Natural killer cell treated with Interleukin-12 subunit alpha and Interleukin-12 subunit beta and Interleukin-15 and Interleukin-18, amount 100 ng/mL, for 72 hours (primary cell): ENCODE measurements around the gene CCDC178. TPM values are rescaled to one million over a fixed set of nuclear protein-coding genes. Genes with fewer than 3 reads are reported as not detected.

Experiments used
- ATAC-seq, 2 donors: fragments of 150-1000 bp; cut with Tn5 transposase in 1 of 2; sonication (Bioruptor Pico), chemical (Tn5 transposase) in 1 of 2; 2 replicates each; pipeline ENCODE4 v1.10.0; 2021
- DNase-seq: peaks from one replicate; pipeline ENCODE4 v3.0.0; 2022; ENCODE audit warnings: low spot score
- H3K27ac Mint-ChIP-seq, 2 donors: 1 replicate in 1 of 2; 2 replicates in 1 of 2; pipeline ENCODE4 v1.8.0; 2022; ENCODE audit warnings: mixed read lengths in 2 of 2, mild to moderate bottlenecking in 1 of 2, moderate library complexity in 1 of 2
- H3K27me3 Mint-ChIP-seq, 2 donors: 1 replicate in 1 of 2; 2 replicates in 1 of 2; pipeline ENCODE4 v1.8.0; 2022; ENCODE audit warnings: mixed read lengths in 2 of 2
- H3K36me3 Mint-ChIP-seq: one replicate; pipeline ENCODE4 v1.8.0; 2022; ENCODE audit warnings: mixed read lengths
- H3K4me1 Mint-ChIP-seq, 2 donors: 1 replicate in 1 of 2; 2 replicates in 1 of 2; pipeline ENCODE4 v1.8.0; 2022; ENCODE audit warnings: low read depth in 2 of 2, mixed read lengths in 2 of 2, mild to moderate bottlenecking in 1 of 2
- H3K4me3 Mint-ChIP-seq: one replicate; pipeline ENCODE4 v1.8.0; 2022; ENCODE audit warnings: mixed read lengths
- H3K9me3 Mint-ChIP-seq: 2 replicates; pipeline ENCODE4 v1.8.0; 2022; ENCODE audit warnings: mixed read lengths
- total RNA-seq, 2 donors: library from RNA; stranded (reverse); gene quantifications; one replicate each; pipeline ENCODE4 v1.2.3, GENCODE V29; 2022

The CCDC178 gene, protein sequence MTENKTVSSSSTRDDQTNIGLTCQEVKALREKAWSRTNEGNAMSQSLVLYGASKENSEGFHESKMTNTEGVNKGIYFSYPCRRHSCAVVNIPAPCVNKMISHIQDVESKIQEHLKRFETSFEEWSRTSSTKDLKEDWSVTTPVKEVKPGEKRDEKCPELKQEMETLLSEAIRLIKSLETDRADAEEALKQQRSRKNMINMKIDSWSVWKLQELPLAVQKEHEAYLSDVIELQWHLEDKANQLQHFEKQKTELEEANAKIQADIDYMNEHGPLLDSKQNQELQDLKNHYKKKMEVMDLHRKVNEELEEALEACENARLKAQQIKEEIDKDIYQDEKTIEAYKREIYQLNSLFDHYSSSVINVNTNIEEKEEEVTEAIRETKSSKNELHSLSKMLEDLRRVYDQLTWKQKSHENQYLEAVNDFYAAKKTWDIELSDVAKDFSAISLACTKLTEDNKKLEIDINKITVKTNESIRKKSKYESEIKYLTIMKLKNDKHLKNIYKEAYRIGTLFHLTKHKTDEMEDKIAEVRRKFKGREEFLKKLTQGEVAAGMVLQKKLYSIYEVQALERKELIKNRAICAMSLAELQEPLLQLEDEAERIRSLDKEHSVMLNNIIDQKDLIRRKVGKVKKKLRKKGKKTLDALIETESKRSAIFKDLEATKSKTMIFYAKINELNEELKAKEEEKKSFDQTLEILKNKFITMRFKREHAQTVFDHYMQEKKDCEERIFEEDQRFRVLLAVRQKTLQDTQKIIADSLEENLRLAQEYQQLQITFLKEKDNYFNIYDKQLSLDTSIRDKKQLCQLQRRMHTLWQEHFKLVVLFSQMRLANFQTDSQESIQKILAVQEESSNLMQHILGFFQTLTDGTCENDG
- total RNA-seq = not detected

DNA sequence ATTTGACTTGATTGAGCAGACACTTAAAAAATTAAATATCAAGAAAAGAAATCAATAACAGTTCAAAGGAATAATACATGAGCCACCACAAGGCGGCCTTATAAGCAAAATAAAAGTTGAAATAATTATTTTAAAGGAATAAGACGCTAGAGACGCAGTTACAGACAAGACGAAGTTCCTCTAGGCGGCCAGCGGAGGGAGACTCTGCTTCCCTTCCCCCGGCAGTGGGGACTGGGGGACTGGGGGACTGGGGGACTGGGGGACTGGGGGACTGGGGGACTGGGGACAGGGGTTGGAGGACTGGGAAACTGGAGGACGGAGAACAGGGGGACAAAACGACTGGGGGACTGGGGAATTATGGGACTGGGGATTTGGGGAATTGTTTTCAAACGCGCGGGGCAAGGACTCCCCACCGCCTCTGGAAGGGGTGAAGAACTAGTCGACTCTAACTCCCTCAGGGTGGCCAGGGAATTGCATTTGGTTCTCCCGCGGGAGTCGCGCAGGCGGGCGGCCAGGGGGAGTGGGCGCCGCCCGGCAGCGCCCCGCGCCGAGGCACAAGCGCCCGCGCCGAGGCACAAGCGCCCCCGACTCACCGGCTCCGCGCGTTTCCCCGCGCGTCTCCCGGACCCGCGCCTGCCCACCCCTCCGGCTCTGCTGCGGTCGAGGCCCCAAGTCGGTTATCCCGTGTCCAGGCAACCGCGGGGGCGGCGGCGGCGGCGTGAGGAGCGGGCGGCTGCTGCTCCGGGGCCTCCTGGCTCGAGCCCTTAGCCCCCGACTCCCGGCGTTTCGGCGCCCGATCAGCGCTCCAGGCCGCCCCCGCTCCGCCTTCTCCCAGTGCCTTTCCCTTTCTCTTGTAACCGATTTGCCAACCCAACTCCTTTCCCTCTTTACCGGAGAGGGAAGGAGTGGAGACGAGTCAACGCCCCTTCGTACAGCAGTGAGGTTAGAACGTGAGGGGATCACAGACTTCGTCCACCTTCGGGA, at the start of gene CCDC178:
CCDC178 (minus strand) TSS at position 662 of the 984 bp plus-strand sequence. CDS start 28,633 bp downstream, outside the sequence.
- peaks cover 9 to 11% of the 10 kb centered on the region in 2 donors for H3K27me3 Mint-ChIP-seq
- peaks cover 4% of the 10 kb centered on the region for H3K9me3 Mint-ChIP-seq
- H3K4me3 Mint-ChIP-seq = no peak within 1 kb of the TSS
- no peak within 1 kb of the TSS for H3K27ac Mint-ChIP-seq
- ATAC-seq (no peak), DNase-seq (no peak)
- H3K36me3 Mint-ChIP-seq = peaks cover 10% of the 10 kb centered on the region
- no peaks in the 10 kb centered on the region for H3K4me1 Mint-ChIP-seq

DNA sequence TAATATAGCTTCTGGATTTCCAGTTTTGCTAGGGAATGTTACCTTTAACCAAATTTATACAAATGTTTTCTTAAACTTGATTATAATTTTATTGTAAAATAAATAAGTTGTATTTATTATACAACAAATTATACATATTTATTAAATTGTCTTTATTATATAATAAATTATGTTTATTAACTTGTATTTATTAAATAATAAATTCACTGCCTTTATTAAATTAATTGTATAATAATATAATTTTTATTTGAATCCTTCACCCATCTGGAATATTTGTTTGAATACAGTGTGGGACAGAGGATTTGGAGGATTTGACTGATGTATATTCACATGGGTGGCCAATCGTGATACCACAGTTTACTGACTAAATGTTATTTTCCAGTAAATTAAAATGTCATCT, 43.4 kb upstream of the CCDC178 start:
- Mint-ChIP-seq H3K27me3 (no peaks in the 10 kb centered on the region), H3K36me3 (no peaks in the 10 kb centered on the region), H3K4me3 (no peak overlapping the region), H3K4me1 (no peaks in the 10 kb centered on the region), H3K9me3 (peaks cover 7% of the 10 kb centered on the region), H3K27ac (no peak overlapping the region)
- DNase-seq (no peak), ATAC-seq (no peak)

DNA sequence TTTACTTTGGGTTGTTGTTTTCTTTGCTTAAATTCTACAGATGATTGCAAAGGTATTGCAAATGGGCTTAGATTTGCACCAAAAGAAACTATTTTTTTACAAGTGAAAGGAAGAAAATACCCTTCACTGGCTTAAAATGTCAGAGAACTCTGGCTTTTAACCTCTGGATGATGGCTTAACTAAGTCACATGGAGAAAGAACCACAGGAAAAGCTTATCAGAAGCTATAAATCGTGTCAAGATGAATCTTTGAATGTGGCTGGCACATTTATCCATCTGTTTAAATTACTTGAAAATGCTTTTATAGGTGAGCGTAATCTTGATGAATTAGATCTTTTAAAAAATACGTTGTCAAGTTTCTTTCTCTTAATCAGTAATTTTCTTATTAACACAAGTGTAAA, 32.0 kb upstream of the CCDC178 start:
- Mint-ChIP-seq H3K27ac (no peak overlapping the region), H3K4me1 (no peaks in the 10 kb centered on the region), H3K27me3 (no peaks in the 10 kb centered on the region), H3K4me3 (no peak overlapping the region), H3K9me3 (peaks cover 5% of the 10 kb centered on the region), H3K36me3 (no peaks in the 10 kb centered on the region)
- DNase-seq = no peak
- no peak for ATAC-seq

DNA sequence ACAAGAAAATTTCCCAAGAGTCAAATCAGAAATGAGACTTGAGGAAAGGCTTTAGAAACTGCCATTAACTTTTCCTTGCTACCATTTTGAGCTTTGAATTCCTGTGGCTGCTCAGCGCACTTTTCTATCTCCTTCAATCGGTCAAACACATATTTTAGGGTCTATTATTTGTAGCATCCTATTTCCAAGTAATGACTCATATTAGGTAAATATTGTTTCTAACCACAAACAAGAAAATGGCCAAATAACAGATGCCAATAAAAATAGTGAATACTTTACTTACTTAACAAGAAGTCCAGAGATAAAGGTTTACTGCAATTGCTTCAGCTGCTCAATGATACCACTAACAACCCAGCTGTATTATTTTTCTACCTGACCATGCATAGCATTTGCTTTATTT, 29.7 kb upstream of the CCDC178 start:
- peaks cover 10% of the 10 kb centered on the region for H3K9me3 Mint-ChIP-seq
- no peaks in the 10 kb centered on the region for H3K27me3 Mint-ChIP-seq
- H3K4me3 Mint-ChIP-seq = no peak overlapping the region
- H3K27ac Mint-ChIP-seq = no peak overlapping the region
- DNase-seq (no peak), ATAC-seq (no peak)
- no peaks in the 10 kb centered on the region for H3K36me3 Mint-ChIP-seq
- H3K4me1 Mint-ChIP-seq = no peaks in the 10 kb centered on the region

DNA sequence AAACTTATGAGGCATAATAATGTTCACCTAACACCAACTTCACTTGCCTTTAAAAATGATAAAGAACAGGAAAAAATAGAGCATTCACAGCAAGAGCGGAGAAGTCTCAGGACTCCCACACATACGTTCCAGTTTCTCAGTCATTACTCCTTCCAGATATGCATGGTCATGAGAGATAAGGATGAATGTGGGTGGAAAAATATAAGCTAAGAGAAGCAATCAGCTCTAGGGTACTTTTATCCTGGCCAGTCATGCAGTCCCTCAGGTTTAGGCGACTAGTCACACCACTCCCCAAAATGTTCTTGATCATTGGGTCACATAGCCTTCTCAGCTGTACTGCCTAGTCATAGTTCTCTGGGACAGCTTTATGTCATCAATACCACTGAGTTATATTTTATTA, 29.2 kb upstream of the CCDC178 start:
- no peaks in the 10 kb centered on the region for H3K36me3 Mint-ChIP-seq
- DNase-seq = no peak
- H3K4me3 Mint-ChIP-seq = no peak overlapping the region
- no peaks in the 10 kb centered on the region for H3K27me3 Mint-ChIP-seq
- no peak overlapping the region for H3K27ac Mint-ChIP-seq
- H3K9me3 Mint-ChIP-seq = peaks cover 12% of the 10 kb centered on the region
- H3K4me1 Mint-ChIP-seq = no peaks in the 10 kb centered on the region
- no peak for ATAC-seq

DNA sequence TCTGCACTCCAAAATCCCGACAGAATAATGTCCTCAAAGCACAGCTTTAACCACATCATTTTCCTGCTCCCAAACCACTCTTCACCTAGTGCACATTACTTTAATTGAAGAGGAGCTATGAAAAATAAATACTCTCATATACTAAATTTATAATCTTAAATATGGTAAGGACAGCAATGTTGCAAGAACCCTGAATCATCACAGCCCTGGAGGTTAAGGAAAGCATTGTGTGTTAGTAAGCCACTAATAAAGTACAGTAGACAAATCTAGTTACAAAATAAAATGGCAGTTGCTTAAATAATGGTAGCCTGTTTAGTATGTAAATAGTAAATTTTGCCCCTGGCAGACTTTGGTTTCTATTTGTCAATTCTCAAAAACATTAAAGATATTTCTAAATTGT, 27.0 kb upstream of the CCDC178 start:
- H3K27ac Mint-ChIP-seq = no peak overlapping the region

DNA sequence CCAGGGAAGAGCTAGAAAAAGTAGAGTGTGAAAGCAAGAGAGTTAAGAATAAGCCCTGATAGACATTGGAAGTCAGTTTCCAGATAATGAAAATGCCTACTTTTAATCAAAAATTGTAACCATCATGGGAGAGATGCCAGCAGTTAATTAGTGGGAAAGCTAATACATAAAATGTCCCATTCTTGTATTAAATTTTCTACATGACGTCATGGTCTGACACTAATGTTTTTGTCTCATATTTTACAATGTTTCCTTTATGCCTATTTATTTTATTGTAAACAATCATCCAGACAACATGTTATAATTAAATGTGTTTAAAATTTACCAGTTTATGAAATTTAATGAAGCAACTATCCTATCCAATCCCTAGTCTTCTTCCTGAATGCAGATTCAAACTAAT, 26.3 kb upstream of the CCDC178 start:
- Mint-ChIP-seq H3K4me3 (no peak overlapping the region), H3K4me1 (no peaks in the 10 kb centered on the region), H3K27me3 (no peaks in the 10 kb centered on the region), H3K27ac (no peak overlapping the region), H3K9me3 (peaks cover 12% of the 10 kb centered on the region), H3K36me3 (no peaks in the 10 kb centered on the region)
- ATAC-seq = no peak
- no peak for DNase-seq

More for the DNA sequence above, 27.0 kb upstream of the CCDC178 start:
- H3K9me3 Mint-ChIP-seq = peaks cover 9% of the 10 kb centered on the region
- no peaks in the 10 kb centered on the region for H3K36me3 Mint-ChIP-seq
- H3K4me3 Mint-ChIP-seq = no peak overlapping the region
- ATAC-seq (no peak), DNase-seq (no peak)
- no peaks in the 10 kb centered on the region for H3K4me1 Mint-ChIP-seq
- no peaks in the 10 kb centered on the region for H3K27me3 Mint-ChIP-seq

DNA sequence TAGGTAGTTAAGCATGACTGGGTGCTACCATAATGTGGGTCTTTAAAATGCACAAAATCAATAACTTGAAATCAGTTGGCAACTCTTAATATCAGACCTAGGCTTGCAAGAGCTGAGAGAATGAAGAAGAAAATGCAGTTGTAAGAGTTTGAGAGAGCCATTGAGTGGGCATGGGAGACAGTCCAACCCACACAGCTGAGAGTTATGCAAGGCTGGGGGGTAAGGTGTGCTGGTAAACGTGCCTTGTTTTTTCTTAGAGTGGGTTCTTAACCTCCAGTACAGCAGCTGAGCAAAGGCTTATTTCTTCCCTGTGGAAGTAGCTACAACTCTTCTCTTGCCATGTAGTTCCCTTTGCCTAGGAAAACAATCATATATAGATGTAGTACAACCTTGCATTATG, 20.2 kb upstream of the CCDC178 start:
- Mint-ChIP-seq H3K27ac (no peak overlapping the region), H3K4me1 (no peaks in the 10 kb centered on the region), H3K36me3 (no peaks in the 10 kb centered on the region), H3K9me3 (peaks cover 23% of the 10 kb centered on the region), H3K4me3 (no peak overlapping the region), H3K27me3 (no peaks in the 10 kb centered on the region)
- ATAC-seq = no peak
- no peak for DNase-seq

DNA sequence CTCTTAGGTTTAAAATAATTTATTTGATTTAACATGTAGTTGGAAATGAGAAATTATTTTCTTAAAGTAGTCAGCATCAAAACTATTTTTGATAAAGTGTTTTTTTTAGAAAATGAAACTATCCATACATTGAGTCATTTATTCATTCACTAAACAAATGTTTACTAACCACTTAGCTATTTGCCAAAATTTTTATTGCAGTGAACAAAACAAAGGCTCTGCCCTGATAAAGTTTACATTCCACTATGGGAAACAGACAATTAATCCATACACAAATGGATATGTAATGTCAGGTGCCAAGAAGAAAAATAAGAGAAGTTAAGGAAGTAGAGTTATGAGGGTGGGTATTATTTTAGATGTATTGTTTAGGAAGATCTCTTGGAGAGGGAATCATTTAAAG, 19.1 kb upstream of the CCDC178 start:
- Mint-ChIP-seq H3K27ac (no peak overlapping the region), H3K9me3 (peaks cover 23% of the 10 kb centered on the region), H3K4me3 (no peak overlapping the region), H3K4me1 (no peaks in the 10 kb centered on the region), H3K27me3 (no peaks in the 10 kb centered on the region), H3K36me3 (no peaks in the 10 kb centered on the region)
- DNase-seq = no peak
- no peak for ATAC-seq

DNA sequence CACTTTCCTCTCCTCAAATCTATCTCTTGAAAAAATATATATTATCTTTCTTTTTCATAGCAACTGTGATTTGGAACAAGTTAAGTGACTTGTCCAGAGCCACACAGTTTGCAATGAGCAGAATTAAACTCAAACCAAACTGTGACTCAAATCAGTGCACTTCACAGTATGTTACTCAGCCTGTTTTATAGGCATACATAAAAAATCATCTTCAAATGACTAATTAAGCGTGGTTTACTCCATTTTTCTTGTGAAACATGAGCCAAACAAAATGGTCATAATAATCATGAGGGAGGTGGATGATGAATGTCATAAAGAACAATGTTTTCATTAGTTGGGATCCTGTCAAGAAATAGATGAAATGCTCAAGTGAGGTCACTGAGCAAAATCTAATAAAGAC, 6.1 kb upstream of the CCDC178 start:
- Mint-ChIP-seq H3K27ac (no peak overlapping the region), H3K4me1 (no peaks in the 10 kb centered on the region), H3K4me3 (no peak overlapping the region), H3K36me3 (peaks cover 4% of the 10 kb centered on the region), H3K9me3 (peaks cover 13% of the 10 kb centered on the region), H3K27me3 (peaks cover 0 to 4% of the 10 kb centered on the region in 2 donors)
- DNase-seq = no peak
- no peak for ATAC-seq

DNA sequence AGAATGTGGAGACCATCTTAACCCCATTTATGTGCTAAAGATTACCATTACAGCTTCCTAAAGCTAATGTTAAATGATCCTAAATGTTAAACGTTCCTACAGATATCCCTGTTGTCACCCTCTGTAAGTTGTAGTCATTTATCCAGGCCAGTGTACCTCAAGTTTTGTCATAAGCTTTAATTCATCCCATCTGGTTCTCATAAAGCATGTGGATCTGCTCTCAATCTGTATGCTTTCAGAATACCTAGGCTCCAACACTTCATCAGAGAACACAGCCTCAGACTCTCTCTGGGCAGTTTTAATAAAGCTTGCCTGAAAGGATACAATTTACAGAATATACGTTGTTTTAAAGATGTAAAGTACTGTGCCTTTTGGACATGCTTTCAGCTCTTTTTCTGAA, 4.2 kb upstream of the CCDC178 start:
- ATAC-seq (no peak), DNase-seq (no peak)
- peaks cover 3 to 8% of the 10 kb centered on the region in 2 donors for H3K27me3 Mint-ChIP-seq
- H3K9me3 Mint-ChIP-seq = peaks cover 13% of the 10 kb centered on the region
- peaks cover 6% of the 10 kb centered on the region for H3K36me3 Mint-ChIP-seq
- no peak overlapping the region for H3K4me3 Mint-ChIP-seq
- H3K27ac Mint-ChIP-seq = no peak overlapping the region
- no peaks in the 10 kb centered on the region for H3K4me1 Mint-ChIP-seq

DNA sequence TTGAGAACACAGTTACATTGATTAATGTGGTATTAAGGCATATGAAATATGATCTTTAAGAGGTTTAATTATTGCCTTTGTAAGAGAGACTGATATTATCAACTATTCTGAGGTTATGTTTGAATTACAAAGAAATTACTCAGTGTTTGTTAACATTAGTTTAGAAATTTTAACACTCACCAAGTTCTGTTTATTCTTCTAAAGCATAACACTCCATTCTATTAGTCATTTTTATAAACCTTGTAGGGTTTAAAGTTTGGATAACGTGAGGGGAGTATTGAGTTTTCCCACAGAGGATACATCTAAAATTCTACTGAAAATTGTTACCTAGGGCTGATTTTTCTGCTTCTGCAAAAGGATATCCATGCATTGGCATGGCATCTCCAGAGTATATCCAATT, 7.7 kb downstream of the CCDC178 start:
- Mint-ChIP-seq H3K4me3 (no peak overlapping the region), H3K36me3 (no peaks in the 10 kb centered on the region), H3K27me3 (no peaks in the 10 kb centered on the region), H3K27ac (no peak overlapping the region), H3K9me3 (peaks cover 7% of the 10 kb centered on the region), H3K4me1 (no peaks in the 10 kb centered on the region)
- no peak for DNase-seq
- ATAC-seq = no peak

DNA sequence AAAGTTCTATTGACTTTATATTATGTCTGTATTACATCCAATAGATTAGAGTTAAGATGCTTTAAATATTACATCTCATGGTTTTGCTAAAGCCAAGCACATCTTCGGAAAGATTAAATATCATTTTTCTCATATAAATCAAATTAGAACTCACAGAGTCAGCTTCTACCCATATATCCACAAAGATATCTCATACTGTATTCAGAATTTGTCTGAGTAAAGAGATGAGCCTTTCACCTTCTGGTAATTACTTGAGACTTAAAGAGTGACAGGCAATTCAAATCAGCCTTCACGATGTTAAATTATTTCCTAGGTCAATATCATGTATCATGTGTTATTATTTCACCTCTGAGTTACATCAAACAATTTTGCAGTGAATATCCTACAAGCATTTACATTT, 13.0 kb downstream of the CCDC178 start:
- H3K36me3 Mint-ChIP-seq = no peaks in the 10 kb centered on the region
- H3K27me3 Mint-ChIP-seq = no peaks in the 10 kb centered on the region
- H3K4me3 Mint-ChIP-seq = no peak overlapping the region
- no peak for DNase-seq
- no peaks in the 10 kb centered on the region for H3K4me1 Mint-ChIP-seq
- H3K27ac Mint-ChIP-seq = no peak overlapping the region
- H3K9me3 Mint-ChIP-seq = peaks cover 10% of the 10 kb centered on the region
- no peak for ATAC-seq
